ENCODE results near the gene UPF1.

UPF1 gene

GRCh38 chr19:18865106-18865972 is 33.6 kb downstream of the UPF1 start:
- CTCF ChIA-PET: interaction anchor here (0.7 to 0.9 kb wide), 3 partner anchors 9 to 29 kb away, joined by 3 to 5 read pairs (median 3); no protein-coding TSS in a partner anchor
- no peak for DNase-seq (ENCODE audit: extremely low spot score)
- TF ChIP-seq CTBP1 (IDR thresholded peaks at IDR 0.05; ENCODE audit: borderline replicate concordance): no peak
- no peak for TF ChIP-seq LEF1 (IDR thresholded peaks at IDR 0.05; ENCODE audit: borderline replicate concordance)
- TF ChIP-seq ELF4 (IDR thresholded peaks at IDR 0.05): no peak
- TF ChIP-seq TARDBP (IDR thresholded peaks at IDR 0.05): no peak
- no peak for TF ChIP-seq L3MBTL2 (conservative IDR thresholded peaks at IDR 0.05)
- TF ChIP-seq HDGF (IDR thresholded peaks at IDR 0.05; ENCODE audit: borderline replicate concordance): no peak
- POLR2A ChIA-PET: interaction anchor here (0.9 kb wide), 1 partner anchor 34 kb away, joined by 3 read pairs; no protein-coding TSS in a partner anchor

GRCh38 chr19:18865973-18866799 is 34.4 kb downstream of the UPF1 start:
- POLR2A ChIA-PET: interaction anchor here (0.9 kb wide), 1 partner anchor 35 kb away, joined by 3 read pairs; no protein-coding TSS in a partner anchor
- DNase-seq (ENCODE audit: extremely low spot score): peak; percentile 91
- TF ChIP-seq HDGF (IDR thresholded peaks at IDR 0.05; ENCODE audit: borderline replicate concordance): 0 out of 2 replicates have a peak, but pooled peaks have one; percentile 64
- TF ChIP-seq CTBP1 (IDR thresholded peaks at IDR 0.05; ENCODE audit: borderline replicate concordance): no peak
- CTCF ChIA-PET: interaction anchor here (0.7 to 0.9 kb wide), 3 partner anchors 10 to 29 kb away, joined by 3 to 5 read pairs (median 3); no protein-coding TSS in a partner anchor

GRCh38 chr19:18866800-18867123 is 35.0 kb downstream of the UPF1 start:
- POLR2A ChIA-PET: no interaction called here
- TF ChIP-seq PKNOX1 (IDR thresholded peaks at IDR 0.05) (no peak), L3MBTL2 (conservative IDR thresholded peaks at IDR 0.05) (no peak), NFRKB (IDR thresholded peaks at IDR 0.05) (no peak), SUZ12 (IDR thresholded peaks at IDR 0.05) (no peak), FOXM1 (IDR thresholded peaks at IDR 0.05; ENCODE audit: borderline replicate concordance) (no peak), ZNF384 (IDR thresholded peaks at IDR 0.05) (no peak), SP1 (IDR thresholded peaks at IDR 0.05) (no peak)

GRCh38 chr19:18867199-18867598 is 35.4 kb downstream of the UPF1 start:
- CTCF ChIA-PET: interaction anchor here (0.6 kb wide), 1 partner anchor 266 kb away, joined by 3 read pairs; no protein-coding TSS in a partner anchor
- DNase-seq (ENCODE audit: extremely low spot score): no peak
- POLR2A ChIA-PET: no interaction called here
- TF ChIP-seq FOXK2 (IDR thresholded peaks at IDR 0.05) (no peak), PKNOX1 (IDR thresholded peaks at IDR 0.05) (no peak), ELF4 (IDR thresholded peaks at IDR 0.05) (no peak), NFRKB (IDR thresholded peaks at IDR 0.05) (no peak), HDGF (IDR thresholded peaks at IDR 0.05; ENCODE audit: borderline replicate concordance) (no peak), CTBP1 (IDR thresholded peaks at IDR 0.05; ENCODE audit: borderline replicate concordance) (no peak), BHLHE40 (IDR thresholded peaks at IDR 0.05; ENCODE audit: borderline replicate concordance) (no peak), LEF1 (IDR thresholded peaks at IDR 0.05; ENCODE audit: borderline replicate concordance) (no peak), FOXA1 (IDR thresholded peaks at IDR 0.05) (no peak), TARDBP (IDR thresholded peaks at IDR 0.05) (no peak)

More at GRCh38 chr19:18866800-18867123, 35.0 kb downstream of the UPF1 start:
- DNase-seq (ENCODE audit: extremely low spot score): no peak
- CTCF ChIA-PET: interaction anchor here (0.6 kb wide), 1 partner anchor 266 kb away, joined by 3 read pairs; no protein-coding TSS in a partner anchor

- no peak for DNase-seq (ENCODE audit: extremely low spot score)
- ChIA-PET POLR2A (no interaction called here), CTCF (no interaction called here)
- TF ChIP-seq BHLHE40 (IDR thresholded peaks at IDR 0.05; ENCODE audit: borderline replicate concordance) (no peak), SP1 (IDR thresholded peaks at IDR 0.05) (no peak), ZNF384 (IDR thresholded peaks at IDR 0.05) (no peak), FOXM1 (IDR thresholded peaks at IDR 0.05; ENCODE audit: borderline replicate concordance) (no peak), PKNOX1 (IDR thresholded peaks at IDR 0.05) (no peak)
Measured at GRCh38 chr19:18867751-18868150, 36.0 kb downstream of the UPF1 start.

GRCh38 chr19:18868380-18869022 is 36.7 kb downstream of the UPF1 start:
- DNase-seq (ENCODE audit: extremely low spot score): no peak
- POLR2A ChIA-PET: no interaction called here
- TF ChIP-seq ZNF384 (IDR thresholded peaks at IDR 0.05) (no peak), L3MBTL2 (conservative IDR thresholded peaks at IDR 0.05) (no peak), FOXA1 (IDR thresholded peaks at IDR 0.05) (no peak), FOXK2 (IDR thresholded peaks at IDR 0.05) (no peak), NFRKB (IDR thresholded peaks at IDR 0.05) (no peak), BHLHE40 (IDR thresholded peaks at IDR 0.05; ENCODE audit: borderline replicate concordance) (no peak), HDGF (IDR thresholded peaks at IDR 0.05; ENCODE audit: borderline replicate concordance) (no peak), SP1 (IDR thresholded peaks at IDR 0.05) (no peak), FOXM1 (IDR thresholded peaks at IDR 0.05; ENCODE audit: borderline replicate concordance) (no peak), ARNT (IDR thresholded peaks at IDR 0.05) (no peak), TARDBP (IDR thresholded peaks at IDR 0.05) (no peak), CTBP1 (IDR thresholded peaks at IDR 0.05; ENCODE audit: borderline replicate concordance) (no peak)
- CTCF ChIA-PET: no interaction called here
